OCI-LY3 (cell line): ENCODE results near the gene TBC1D2B.

Source experiments
- H2AFZ ChIP-seq: fragments of 200-600, 300-600 bp; shearing (Covaris generic); 2 replicates; pipeline ENCODE4 v1.6.0; 2014; ENCODE audit warnings: antibody characterized with exemption, low read depth, low read length
- H3K27ac ChIP-seq: fragments of 200-600, 300-600 bp; sonication (generic); 2 replicates; pipeline ENCODE4 v1.5.1; 2014; ENCODE audit warnings: mild to moderate bottlenecking, low read length, moderate library complexity, mixed read lengths
- H3K27me3 ChIP-seq: fragments of 200-600, 300-600 bp; sonication (generic); 2 replicates; pipeline ENCODE4 v1.6.1; 2014; ENCODE audit warnings: low read depth, low read length, mixed read lengths
- H3K36me3 ChIP-seq: fragments of 200-600, 300-600 bp; sonication (generic); replicated peaks from 2 replicates; pipeline ENCODE3; 2014; ENCODE audit warnings: low read depth, low read length, mixed read lengths
- H3K4me1 ChIP-seq: fragments of 300-600, 200-600 bp; sonication (generic); 2 replicates; pipeline ENCODE4 v1.6.1; 2014; ENCODE audit warnings: low read length, mixed read lengths
- H3K4me2 ChIP-seq: fragments of 200-600, 300-600 bp; sonication (generic); 2 replicates; pipeline ENCODE4 v1.6.1; 2014; ENCODE audit warnings: low read length, mixed read lengths
- H3K4me3 ChIP-seq: fragments of 300-600, 200-600 bp; sonication (generic); 2 replicates; pipeline ENCODE4 v1.5.1; 2014; ENCODE audit warnings: antibody characterized with exemption, mild to moderate bottlenecking, low read length, moderate library complexity
- H3K79me2 ChIP-seq: fragments of 300-600, 200-600 bp; shearing (Covaris generic); 2 replicates; pipeline ENCODE4 v1.6.1; 2014; ENCODE audit warnings: mild to moderate bottlenecking, low read length, mixed read lengths
- H3K9ac ChIP-seq: fragments of 300-600, 200-600 bp; shearing (Covaris generic); 2 replicates; pipeline ENCODE4 v1.6.0; 2014; ENCODE audit warnings: mild to moderate bottlenecking, low read length, moderate library complexity
- H3K9me3 ChIP-seq: fragments of 200-600, 300-600 bp; shearing (Covaris generic); 2 replicates; pipeline ENCODE4 v1.6.1; 2014; ENCODE audit warnings: low read length, mixed read lengths; ENCODE audit not compliant: insufficient read depth
- H4K20me1 ChIP-seq: fragments of 200-600, 300-600 bp; sonication (generic); 2 replicates; pipeline ENCODE4 v1.6.1; 2016; ENCODE audit warnings: low read length, mixed read lengths; ENCODE audit not compliant: insufficient read depth
- EZH2phosphoT487 ChIP-seq: fragments of 200-600 bp; shearing (Covaris generic); IDR thresholded peaks from 2 replicates; pipeline ENCODE4 v1.6.1; 2018; ENCODE audit warnings: antibody characterized with exemption, mixed run types, low read depth
- TF ChIP-seq, protein P1 (sequence below): fragments of 200-600, 300-600 bp; sonication (generic); IDR thresholded peaks from 2 replicates; pipeline ENCODE4 v1.5.1; 2014; ENCODE audit warnings: antibody characterized with exemption, low read length, low read depth

TBC1D2B gene

GRCh38 chr15:78065973-78066946 is 11.3 kb downstream of the TBC1D2B start:
- peaks cover 15% of the 10 kb centered on the region for H3K79me2 ChIP-seq
- peaks cover 63% of the 10 kb centered on the region for H3K4me1 ChIP-seq
- no peaks in the 10 kb centered on the region for H3K36me3 ChIP-seq
- TF ChIP-seq EZH2phosphoT487, result no peak
- TF ChIP-seq, protein P1, sequence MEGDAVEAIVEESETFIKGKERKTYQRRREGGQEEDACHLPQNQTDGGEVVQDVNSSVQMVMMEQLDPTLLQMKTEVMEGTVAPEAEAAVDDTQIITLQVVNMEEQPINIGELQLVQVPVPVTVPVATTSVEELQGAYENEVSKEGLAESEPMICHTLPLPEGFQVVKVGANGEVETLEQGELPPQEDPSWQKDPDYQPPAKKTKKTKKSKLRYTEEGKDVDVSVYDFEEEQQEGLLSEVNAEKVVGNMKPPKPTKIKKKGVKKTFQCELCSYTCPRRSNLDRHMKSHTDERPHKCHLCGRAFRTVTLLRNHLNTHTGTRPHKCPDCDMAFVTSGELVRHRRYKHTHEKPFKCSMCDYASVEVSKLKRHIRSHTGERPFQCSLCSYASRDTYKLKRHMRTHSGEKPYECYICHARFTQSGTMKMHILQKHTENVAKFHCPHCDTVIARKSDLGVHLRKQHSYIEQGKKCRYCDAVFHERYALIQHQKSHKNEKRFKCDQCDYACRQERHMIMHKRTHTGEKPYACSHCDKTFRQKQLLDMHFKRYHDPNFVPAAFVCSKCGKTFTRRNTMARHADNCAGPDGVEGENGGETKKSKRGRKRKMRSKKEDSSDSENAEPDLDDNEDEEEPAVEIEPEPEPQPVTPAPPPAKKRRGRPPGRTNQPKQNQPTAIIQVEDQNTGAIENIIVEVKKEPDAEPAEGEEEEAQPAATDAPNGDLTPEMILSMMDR, result no peak
- peaks cover 55% of the 10 kb centered on the region for H4K20me1 ChIP-seq
- H2AFZ ChIP-seq, result no peak overlapping the region
- peak overlapping the region; percentile 73 for H3K4me2 ChIP-seq
- H3K27me3 ChIP-seq, result peaks cover 24% of the 10 kb centered on the region; the same call in 1 of the 2 replicates
- no peak overlapping the region for H3K27ac ChIP-seq
- H3K9me3 ChIP-seq, result no peaks in the 10 kb centered on the region
- no peak overlapping the region for H3K9ac ChIP-seq
- H3K4me3 ChIP-seq, result peak overlapping the region; percentile 18

GRCh38 chr15:78065284-78065872 is 12.1 kb downstream of the TBC1D2B start:
- Histone ChIP-seq H3K9ac (no peak overlapping the region), H4K20me1 (peaks cover 55% of the 10 kb centered on the region), H2AFZ (no peak overlapping the region), H3K27me3 (peaks cover 24% of the 10 kb centered on the region; the same call in 1 of the 2 replicates), H3K9me3 (no peaks in the 10 kb centered on the region), H3K4me3 (peak overlapping the region; percentile 18; the same call in 1 of the 2 replicates), H3K4me2 (peak overlapping the region; percentile 73), H3K27ac (no peak overlapping the region), H3K4me1 (peaks cover 61% of the 10 kb centered on the region), H3K79me2 (peaks cover 14% of the 10 kb centered on the region), H3K36me3 (no peaks in the 10 kb centered on the region)
- TF ChIP-seq, protein P1, result no peak

DNA sequence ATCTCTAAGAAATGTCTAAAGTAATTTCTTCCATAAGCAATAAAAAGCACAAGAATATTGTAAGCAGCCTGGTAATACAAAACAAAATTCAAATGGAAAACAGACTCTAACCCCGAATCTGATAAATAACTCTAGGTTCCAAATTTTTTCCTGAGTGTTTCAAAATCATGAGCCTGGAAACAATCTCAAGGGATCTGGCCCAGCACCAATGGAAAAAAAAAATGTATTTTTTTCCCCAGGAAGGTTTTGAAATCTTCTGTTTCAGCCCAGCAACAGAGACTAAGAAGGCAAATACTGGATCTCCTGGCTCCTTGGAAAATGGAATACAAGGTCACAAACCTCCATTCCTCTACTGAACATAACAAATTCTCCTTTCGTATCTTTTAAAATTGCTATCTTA is 13.0 kb downstream of the TBC1D2B start:
- no peak overlapping the region for H2AFZ ChIP-seq
- peaks cover 24% of the 10 kb centered on the region; the same call in 1 of the 2 replicates for H3K27me3 ChIP-seq
- H3K4me3 ChIP-seq, result no peak overlapping the region
- TF ChIP-seq, protein P1, result no peak
- TF ChIP-seq EZH2phosphoT487, result no peak
- no peaks in the 10 kb centered on the region for H3K36me3 ChIP-seq
- H3K4me2 ChIP-seq, result no peak overlapping the region
- no peak overlapping the region for H3K9ac ChIP-seq
- peaks cover 53% of the 10 kb centered on the region for H3K4me1 ChIP-seq
- H3K27ac ChIP-seq, result no peak overlapping the region
- H3K79me2 ChIP-seq, result peaks cover 10% of the 10 kb centered on the region
- no peaks in the 10 kb centered on the region for H3K9me3 ChIP-seq
- H4K20me1 ChIP-seq, result peaks cover 52% of the 10 kb centered on the region

DNA sequence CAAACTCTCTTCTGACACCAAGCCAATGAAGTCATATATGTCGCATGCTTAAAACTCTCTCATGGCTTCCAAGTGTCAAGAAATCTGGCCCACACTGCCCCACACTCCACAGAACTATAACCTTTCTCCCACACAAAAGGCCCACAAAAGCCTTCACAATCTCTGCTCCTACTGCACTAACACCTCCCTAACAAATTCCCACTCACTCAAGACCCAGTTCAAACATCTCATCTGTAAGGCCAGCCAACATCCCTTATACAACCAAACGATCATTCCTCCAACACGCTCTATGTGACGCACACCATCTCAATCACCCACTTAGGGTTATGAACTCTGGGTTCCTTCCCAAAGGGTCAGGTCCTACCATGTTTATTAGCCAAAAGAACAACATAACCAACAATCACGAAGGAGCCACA is 13.5 kb downstream of the TBC1D2B start:
- H3K4me2 ChIP-seq, result no peak overlapping the region
- TF ChIP-seq, protein P1, result no peak
- TF ChIP-seq EZH2phosphoT487, result no peak
- peaks cover 8% of the 10 kb centered on the region for H3K79me2 ChIP-seq
- no peak overlapping the region for H3K9ac ChIP-seq
- H3K9me3 ChIP-seq, result no peaks in the 10 kb centered on the region
- peaks cover 24% of the 10 kb centered on the region; the same call in 1 of the 2 replicates for H3K27me3 ChIP-seq
- H3K27ac ChIP-seq, result no peak overlapping the region
- no peak overlapping the region for H3K4me3 ChIP-seq
- peaks cover 46% of the 10 kb centered on the region for H4K20me1 ChIP-seq
- H2AFZ ChIP-seq, result no peak overlapping the region
- peaks cover 47% of the 10 kb centered on the region for H3K4me1 ChIP-seq
- no peaks in the 10 kb centered on the region for H3K36me3 ChIP-seq
